Measurements from ENCODE around the gene TLL2.

The TLL2 gene

GRCh38 chr10:96505150-96506136, 8.3 kb downstream of the TLL2 start:
- DNase-seq = no peak

DNA sequence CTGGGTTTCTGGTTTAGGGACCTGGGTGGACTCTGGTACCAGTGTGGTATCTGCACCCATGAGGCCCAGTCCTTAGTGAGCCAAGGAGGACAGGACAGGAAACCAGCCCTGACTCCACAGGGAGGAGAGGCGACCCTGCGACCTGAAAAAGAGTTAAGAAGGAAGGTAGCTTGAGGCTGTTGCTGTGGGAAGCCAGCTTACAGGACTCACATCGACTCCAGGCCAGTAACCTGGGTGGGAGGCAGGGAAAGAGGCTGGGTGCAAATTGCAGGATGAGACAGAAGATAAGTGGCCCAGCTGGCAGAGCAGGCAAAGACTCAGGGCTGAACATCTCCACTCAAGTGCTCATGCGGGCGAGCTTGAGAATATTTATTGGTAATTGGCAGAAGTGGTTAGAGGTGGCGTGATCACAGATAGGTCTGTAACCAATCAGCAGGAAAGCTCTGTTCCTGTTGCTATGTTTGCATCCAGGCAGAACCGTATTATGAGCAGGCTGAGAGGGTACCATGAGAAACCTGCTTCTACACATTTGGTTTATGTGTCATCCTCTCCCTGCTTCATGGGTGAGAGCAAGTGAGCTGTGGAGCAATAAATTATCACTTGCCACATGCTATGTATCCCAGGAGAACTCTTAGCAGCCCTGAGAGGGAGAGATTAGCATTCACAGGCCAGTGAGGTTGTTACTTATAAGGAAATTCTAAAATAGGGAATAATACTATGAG, 11.0 kb downstream of the TLL2 start:
- peak; percentile 42 for DNase-seq

GRCh38 chr10:96501985-96502384, 11.7 kb downstream of the TLL2 start:
- no peak for DNase-seq

GRCh38 chr10:96500519-96500918, 13.2 kb downstream of the TLL2 start:
- DNase-seq = no peak

- no peak for DNase-seq
Measured at GRCh38 chr10:96500050-96500449, 13.7 kb downstream of the TLL2 start.

- DNase-seq = no peak
Measured at GRCh38 chr10:96497391-96497790, 16.3 kb downstream of the TLL2 start.

GRCh38 chr10:96496281-96496925, 17.3 kb downstream of the TLL2 start:
- DNase-seq = no peak

- DNase-seq = no peak
Measured at GRCh38 chr10:96495544-96495943, 18.2 kb downstream of the TLL2 start.

DNA sequence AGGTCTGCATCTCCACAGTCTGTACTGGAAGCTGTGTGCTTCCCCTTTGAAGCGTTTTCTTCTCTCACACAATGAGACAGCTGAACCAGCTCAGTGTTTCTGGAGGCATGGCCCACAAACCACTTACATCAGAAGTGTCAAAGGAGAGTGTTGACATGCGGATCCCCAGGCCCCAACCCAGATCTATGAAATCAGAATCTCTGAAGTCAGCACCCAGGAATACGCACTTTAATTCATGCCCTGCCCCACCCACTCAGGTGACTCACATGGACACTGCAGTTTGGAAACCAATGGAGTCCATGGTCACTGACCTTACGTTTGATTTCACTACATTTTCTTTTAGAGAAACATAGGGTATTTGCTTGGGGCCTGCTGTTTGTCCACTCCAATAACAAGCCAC, 19.0 kb downstream of the TLL2 start:
- no peak for DNase-seq

DNA sequence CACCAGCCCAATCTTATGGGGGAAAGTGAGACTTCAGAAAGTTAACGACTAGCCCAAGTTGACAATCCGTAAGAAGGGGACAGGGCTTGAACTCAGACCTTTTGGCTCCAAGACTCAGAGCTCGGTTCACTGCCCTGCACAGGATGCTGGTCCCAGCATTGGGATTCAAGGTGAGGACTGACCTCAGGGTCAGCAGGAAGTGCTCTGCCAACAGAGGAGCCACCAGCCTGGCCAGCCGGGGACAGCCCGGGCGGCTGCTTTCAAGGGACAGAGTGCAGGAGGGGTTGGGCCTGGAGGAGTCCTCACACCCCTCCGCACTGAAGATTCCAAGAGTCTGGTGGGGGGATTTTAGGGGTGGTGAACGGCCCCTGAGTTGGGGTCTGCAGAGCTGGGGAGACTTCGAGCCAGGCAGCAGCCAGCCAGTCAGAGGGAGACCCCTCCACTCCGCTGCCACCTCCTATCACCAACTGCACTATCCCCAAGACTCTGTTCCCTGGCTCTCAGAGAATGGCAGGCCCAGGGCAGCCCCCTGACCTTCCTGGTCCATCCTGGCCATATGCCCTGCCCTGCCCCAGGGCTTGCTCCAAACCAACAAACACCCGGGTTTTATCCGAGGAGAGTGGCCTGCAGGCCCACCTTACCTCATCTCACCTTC, 19.7 kb downstream of the TLL2 start:
- DNase-seq = no peak

DNA sequence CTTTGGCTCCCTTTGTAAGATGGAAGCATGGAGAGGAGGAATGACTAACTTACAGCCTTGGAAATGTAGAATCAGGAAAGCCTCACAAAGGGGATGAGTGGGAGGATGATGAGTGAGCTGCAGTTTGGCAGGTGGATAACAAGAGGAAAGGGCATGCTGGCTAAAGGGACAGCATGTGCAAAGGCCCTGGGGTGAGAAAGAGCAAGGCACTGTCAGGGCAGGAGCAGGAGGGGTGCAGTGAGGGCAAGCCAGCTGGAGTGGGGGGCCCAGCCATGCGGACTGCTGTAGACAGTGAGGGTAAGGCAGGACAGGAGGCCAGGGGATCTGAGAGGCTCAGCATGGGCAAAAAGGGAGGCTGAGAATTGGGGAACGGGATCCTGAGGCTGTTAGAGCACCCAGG, 20.5 kb downstream of the TLL2 start:
- DNase-seq = no peak

- no peak for DNase-seq
Measured at GRCh38 chr10:96491303-96491702, 22.4 kb downstream of the TLL2 start.

- no peak for DNase-seq
Measured at GRCh38 chr10:96488161-96488935, 25.4 kb downstream of the TLL2 start.

- DNase-seq = no peak
Measured at GRCh38 chr10:96482815-96483588, 30.7 kb downstream of the TLL2 start.

DNA sequence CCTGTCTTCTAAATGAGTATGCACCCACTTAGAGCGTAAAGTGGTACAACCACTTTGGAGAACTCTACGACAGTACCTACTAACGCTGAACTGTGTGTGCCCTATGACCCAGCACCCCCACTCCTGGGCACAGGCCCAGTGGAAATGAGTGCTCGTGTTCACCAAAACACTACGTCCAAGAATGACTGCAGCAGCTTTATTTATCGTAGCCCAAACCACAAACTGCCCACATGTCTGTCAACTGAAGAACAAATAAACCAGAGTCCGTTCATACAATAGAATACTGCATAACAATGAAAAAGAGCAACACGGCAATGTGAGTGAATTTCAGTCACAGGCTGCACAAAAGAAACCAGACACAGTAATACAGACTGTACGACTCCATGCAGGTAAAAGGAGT, 35.4 kb downstream of the TLL2 start:
- no peak for DNase-seq

DNA sequence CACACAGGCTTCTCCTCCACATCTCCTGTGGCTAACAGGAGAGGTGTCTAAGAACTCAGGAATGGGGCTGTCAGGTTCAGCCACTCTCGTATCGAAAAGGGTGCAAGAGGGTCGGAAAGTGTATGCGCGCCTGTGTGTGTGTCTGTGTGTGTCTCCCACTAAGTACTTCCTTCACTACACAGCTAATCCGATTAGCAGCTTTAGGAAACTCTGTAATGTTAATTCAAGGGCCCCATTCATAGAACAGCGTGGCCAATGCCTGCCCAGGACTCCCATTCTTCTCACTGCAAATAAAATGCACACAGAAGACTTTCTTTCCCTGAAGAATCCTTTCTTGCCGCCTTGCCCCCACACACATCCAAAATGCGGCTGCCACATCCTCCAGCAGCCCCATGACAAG, 39.9 kb downstream of the TLL2 start:
- DNase-seq = peak; percentile 6

DNA sequence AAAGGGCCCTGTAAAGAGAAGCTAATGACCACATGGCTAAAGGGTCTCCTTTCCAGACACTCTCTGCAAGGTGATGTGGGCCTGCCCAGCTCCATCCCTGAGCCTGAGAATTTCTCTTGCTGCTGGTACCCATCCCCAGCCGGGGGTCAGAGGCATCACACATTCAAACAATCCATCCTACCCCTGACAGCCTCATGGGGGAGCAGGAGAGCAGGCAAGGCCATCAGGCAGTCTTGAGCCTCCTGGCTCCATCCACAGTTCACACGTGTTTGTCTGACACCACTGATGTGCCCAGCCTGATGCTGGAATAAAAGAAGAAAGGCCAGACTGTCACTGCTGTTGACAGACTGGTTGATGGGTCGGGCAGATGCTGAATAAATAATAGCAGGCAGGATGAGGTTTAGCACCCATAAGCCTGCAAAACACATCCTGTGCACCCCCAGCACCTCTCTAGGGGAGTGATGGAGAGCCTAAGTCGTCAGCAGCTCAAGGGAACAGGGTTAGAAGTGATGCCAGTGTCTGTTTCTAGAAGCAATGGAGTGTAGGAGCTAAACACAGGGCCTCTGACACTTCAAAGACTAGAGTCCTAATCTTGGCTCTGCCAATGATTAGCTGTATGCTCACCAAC, 43.5 kb downstream of the TLL2 start:
- no peak for DNase-seq

DNA sequence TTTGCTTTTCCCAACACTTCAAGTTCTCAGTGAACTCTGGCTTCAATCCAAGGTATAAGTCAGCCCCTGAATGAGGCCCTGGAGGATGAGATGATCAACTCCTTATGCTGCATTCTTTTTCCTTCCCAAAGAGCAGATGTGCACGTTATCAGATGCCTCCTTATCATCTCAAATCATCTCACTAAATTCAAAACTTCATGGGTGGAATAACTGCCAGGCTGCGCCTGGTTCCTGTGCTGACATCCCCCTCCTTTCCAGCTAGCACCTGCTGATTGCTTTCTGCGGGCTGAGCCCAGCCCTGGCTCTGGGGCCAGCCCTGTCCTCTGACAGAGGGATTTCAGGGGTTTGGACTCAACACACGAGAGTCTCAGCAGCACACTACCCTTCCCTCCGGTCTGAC, 44.9 kb downstream of the TLL2 start:
- no peak for DNase-seq

DNA sequence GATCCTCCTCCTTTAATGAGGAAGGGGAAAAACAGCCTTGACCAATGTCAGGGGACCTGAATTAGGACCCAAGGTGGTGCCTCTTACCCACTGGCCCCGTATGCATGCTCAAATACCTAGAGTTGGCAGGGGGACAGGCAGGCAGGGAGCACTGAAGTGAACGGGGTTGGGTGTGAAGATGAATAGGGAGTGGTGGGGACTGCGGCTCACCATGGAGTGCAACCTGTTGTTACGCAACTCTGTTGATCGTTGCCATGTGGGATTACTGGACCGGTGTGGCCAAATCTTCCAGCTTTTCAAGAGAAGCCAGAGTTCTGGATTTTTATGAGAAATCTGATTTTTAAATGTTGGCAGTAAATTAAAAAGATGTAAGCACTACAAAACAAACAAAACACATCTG, 48.1 kb downstream of the TLL2 start:
- DNase-seq = no peak

- no peak for DNase-seq
Measured at GRCh38 chr10:96463562-96463961, 50.2 kb downstream of the TLL2 start.

GRCh38 chr10:96462606-96463151, 51.0 kb downstream of the TLL2 start:
- DNase-seq = no peak
